Brain microvascular endothelial cell (primary cell): ENCODE results near the gene PIH1D1.
A peak's percentile ranks its signal among the peaks of the same experiment; 100 is the strongest.

Source experiments
- DNase-seq: peaks from one replicate; pipeline ENCODE4 v3.0.0-alpha.2; 2020
- H3K27ac ChIP-seq: fragments of 250-450 bp; sonication (Bioruptor Pico); 2 replicates; pipeline ENCODE4 v1.5.1; 2020; ENCODE audit warnings: mild to moderate bottlenecking, moderate library complexity
- H3K27me3 ChIP-seq: fragments of 250-450 bp; sonication (Bioruptor Pico); replicated peaks from 2 replicates; pipeline ENCODE4 v1.5.1; 2020; ENCODE audit warnings: mild to moderate bottlenecking
- H3K36me3 ChIP-seq: fragments of 250-450 bp; sonication (Bioruptor Pico); replicated peaks from 2 replicates; pipeline ENCODE4 v1.5.1; 2020; ENCODE audit warnings: mild to moderate bottlenecking
- H3K4me3 ChIP-seq: 2 replicates; pipeline ENCODE4 v1.5.1; 2011; ENCODE audit warnings: low read depth, mild to moderate bottlenecking, control low read depth, low read length, moderate library complexity
- CTCF ChIP-seq: IDR thresholded peaks from 2 replicates; pipeline ENCODE4 v1.5.1; 2011; ENCODE audit warnings: low read depth, mild to moderate bottlenecking, moderate library complexity, low read length, control low read depth, inconsistent platforms; ENCODE audit errors: missing control alignments
- in situ Hi-C: cut with HindIII; loops from 2 replicates; pipeline ENCODE4 v1.10.0; 2017; ENCODE audit warnings: low sequenced_read_pairs, low pct_ligation_motif_present

Gene PIH1D1

DNA sequence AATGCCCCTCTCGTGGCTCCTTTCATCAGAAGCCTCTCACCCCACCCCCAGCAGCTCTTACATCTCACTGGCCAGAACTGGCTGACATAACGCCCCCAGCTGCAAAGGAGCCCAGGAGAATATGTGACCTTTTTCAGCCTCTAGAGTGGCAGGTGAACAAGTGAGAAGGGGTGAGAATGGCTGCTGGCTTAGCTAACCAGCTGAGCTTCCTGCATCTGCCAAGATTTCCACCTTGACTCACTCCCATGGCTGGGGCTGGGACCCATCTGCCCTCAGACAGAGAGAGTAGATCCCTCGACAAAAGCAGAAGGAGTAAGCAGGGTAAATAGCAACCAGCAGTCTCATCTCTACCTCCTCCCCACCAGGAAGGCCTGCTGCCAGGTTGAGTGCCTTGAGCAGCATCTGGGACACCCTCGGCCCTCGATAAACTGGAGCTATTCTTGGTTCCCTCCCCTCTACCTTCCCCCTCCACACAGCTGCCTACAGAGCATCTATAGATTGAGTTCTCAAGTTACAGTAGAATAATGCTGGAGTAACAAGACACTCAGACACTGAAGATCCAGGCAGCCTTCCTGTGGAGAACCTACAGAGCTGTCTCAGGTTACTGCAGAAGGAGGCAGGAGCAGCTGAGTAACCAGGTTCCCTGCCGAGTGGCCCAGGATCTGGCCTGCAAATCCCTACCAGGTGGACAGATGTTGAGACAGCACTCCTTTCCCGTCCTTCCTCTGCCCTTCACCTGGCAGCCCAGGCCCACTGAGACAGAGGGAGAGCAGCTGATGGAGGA is 48.0 kb downstream of the PIH1D1 start:
- in situ Hi-C loops = no loop called here
- H3K27ac ChIP-seq = no peak overlapping the region
- no peaks in the 10 kb centered on the region for H3K36me3 ChIP-seq
- no peaks in the 10 kb centered on the region for H3K27me3 ChIP-seq
- peak; percentile 22 for DNase-seq
- TF ChIP-seq CTCF = no peak
- H3K4me3 ChIP-seq = no peak overlapping the region

GRCh38 chr19:49400029-49400428 is 51.6 kb downstream of the PIH1D1 start:
- H3K27ac ChIP-seq = no peak overlapping the region
- H3K36me3 ChIP-seq = no peaks in the 10 kb centered on the region
- H3K4me3 ChIP-seq = no peak overlapping the region
- in situ Hi-C loops = no loop called here
- no peak for DNase-seq
- TF ChIP-seq CTCF = no peak
- H3K27me3 ChIP-seq = no peaks in the 10 kb centered on the region

GRCh38 chr19:49398931-49399330 is 52.7 kb downstream of the PIH1D1 start:
- H3K27me3 ChIP-seq = peaks cover 5% of the 10 kb centered on the region
- H3K4me3 ChIP-seq = no peak overlapping the region
- in situ Hi-C loops = no loop called here
- no peak for DNase-seq
- TF ChIP-seq CTCF = no peak
- H3K36me3 ChIP-seq = no peaks in the 10 kb centered on the region
- no peak overlapping the region for H3K27ac ChIP-seq

DNA sequence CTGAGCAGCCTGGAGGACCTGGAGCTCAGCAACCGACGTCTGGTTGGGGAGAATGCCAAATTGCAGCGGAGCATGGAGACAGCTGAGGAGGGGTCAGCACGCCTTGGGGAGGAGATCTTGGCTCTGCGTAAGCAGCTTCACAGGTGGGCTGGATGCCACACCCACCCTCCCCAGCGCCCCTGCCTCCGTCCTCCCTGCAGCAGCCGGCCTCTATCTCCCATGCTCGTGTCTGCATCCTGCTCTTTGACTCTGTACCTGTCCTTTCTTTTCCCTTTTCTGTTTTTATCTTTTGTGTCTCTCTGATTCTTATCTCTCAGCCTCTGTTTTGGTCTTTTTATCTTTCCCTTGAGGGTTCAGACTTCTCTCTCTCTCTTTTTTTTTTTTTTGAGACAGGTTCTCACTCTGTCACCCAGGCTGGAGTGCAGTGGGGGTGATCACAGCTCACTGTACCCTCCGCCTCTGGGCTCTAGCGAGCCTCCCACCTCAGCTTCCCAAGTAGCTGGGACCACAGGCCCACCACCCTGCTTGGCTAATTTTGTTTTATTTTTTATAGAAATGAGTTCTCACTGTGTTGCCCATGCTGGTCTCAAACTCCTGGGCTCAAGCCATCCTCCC is 53.5 kb downstream of the PIH1D1 start:
- TF ChIP-seq CTCF = no peak
- H3K4me3 ChIP-seq = no peak overlapping the region
- H3K36me3 ChIP-seq = no peaks in the 10 kb centered on the region
- H3K27me3 ChIP-seq = peaks cover 7% of the 10 kb centered on the region
- in situ Hi-C loops = no loop called here
- no peak for DNase-seq
- no peak overlapping the region for H3K27ac ChIP-seq

GRCh38 chr19:49396738-49397505 is 54.7 kb downstream of the PIH1D1 start:
- in situ Hi-C loops = no loop called here

More at GRCh38 chr19:49396738-49397505, 54.7 kb downstream of the PIH1D1 start:
- Histone ChIP-seq H3K36me3 (no peaks in the 10 kb centered on the region), H3K4me3 (no peak overlapping the region), H3K27ac (no peak overlapping the region), H3K27me3 (peaks cover 7% of the 10 kb centered on the region)
- no peak for DNase-seq
- TF ChIP-seq CTCF = no peak
